Measurements from ENCODE around the gene RBP3.

Gene RBP3

DNA sequence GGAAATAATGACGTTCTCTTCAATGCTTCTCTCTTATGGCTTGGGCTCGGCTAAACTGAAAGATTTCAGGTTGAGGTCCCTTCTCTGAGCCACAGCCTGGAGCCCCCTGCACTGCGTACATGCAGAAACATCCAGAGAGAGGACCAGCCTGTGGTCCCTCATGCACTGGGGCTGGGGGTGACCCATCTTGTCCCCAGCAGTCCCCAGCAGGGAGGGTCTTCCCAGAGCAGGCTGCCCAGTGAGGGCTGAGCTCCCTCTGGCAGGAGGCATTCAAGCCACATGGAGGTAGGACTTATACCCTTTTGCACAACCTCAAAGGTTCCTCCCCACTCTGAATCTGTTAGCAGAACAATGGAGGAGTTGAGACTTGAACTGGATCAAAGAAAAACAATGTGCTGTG lies 40.8 kb upstream of the RBP3 start:
- Histone ChIP-seq H3K4me1 (ENCODE audit: control insufficient read depth, low read length) (no peaks in the 10 kb centered on the region), H3F3A (ENCODE audit: control insufficient read depth, insufficient read depth) (no peaks in the 10 kb centered on the region), H3K9me3 (ENCODE audit: control insufficient read depth, insufficient read depth, low read length) (no peaks in the 10 kb centered on the region), H3K4me2 (ENCODE audit: low read length) (no peak overlapping the region), H3K27ac (ENCODE audit: low read depth, low read length) (no peak overlapping the region), H4K20me1 (ENCODE audit: control insufficient read depth, insufficient read depth, low read depth, low read length) (no peaks in the 10 kb centered on the region), H3K79me2 (ENCODE audit: control insufficient read depth, low read length) (no peaks in the 10 kb centered on the region), H3K9me2 (replicated peaks; ENCODE audit: control insufficient read depth, low read length) (no peaks in the 10 kb centered on the region), H3K4me3 (ENCODE audit: low read length) (no peak overlapping the region), H3K36me3 (ENCODE audit: control insufficient read depth, low read length) (no peaks in the 10 kb centered on the region), H3K27me3 (ENCODE audit: control insufficient read depth, low read length) (no peaks in the 10 kb centered on the region)
- no peak for TF ChIP-seq CTCF (IDR thresholded peaks at IDR 0.05; ENCODE audit: low read depth, low read length, poor library complexity, severe bottlenecking)
- TF ChIP-seq EZH2phosphoT487 (IDR thresholded peaks at IDR 0.05; ENCODE audit: borderline replicate concordance, low read length), result no peak

- Histone ChIP-seq H3F3A (ENCODE audit: control insufficient read depth, insufficient read depth) (no peaks in the 10 kb centered on the region), H3K27me3 (ENCODE audit: control insufficient read depth, low read length) (no peaks in the 10 kb centered on the region), H4K20me1 (ENCODE audit: control insufficient read depth, insufficient read depth, low read depth, low read length) (no peaks in the 10 kb centered on the region), H3K79me2 (ENCODE audit: control insufficient read depth, low read length) (no peaks in the 10 kb centered on the region), H3K9me2 (replicated peaks; ENCODE audit: control insufficient read depth, low read length) (no peaks in the 10 kb centered on the region), H3K4me1 (ENCODE audit: control insufficient read depth, low read length) (no peaks in the 10 kb centered on the region), H3K36me3 (ENCODE audit: control insufficient read depth, low read length) (no peaks in the 10 kb centered on the region), H3K9me3 (ENCODE audit: control insufficient read depth, insufficient read depth, low read length) (no peaks in the 10 kb centered on the region), H3K4me3 (ENCODE audit: low read length) (no peak overlapping the region), H3K27ac (ENCODE audit: low read depth, low read length) (no peak overlapping the region), H3K4me2 (ENCODE audit: low read length) (no peak overlapping the region)
- TF ChIP-seq CTCF (IDR thresholded peaks at IDR 0.05; ENCODE audit: low read depth, low read length, poor library complexity, severe bottlenecking) (no peak), EZH2phosphoT487 (IDR thresholded peaks at IDR 0.05; ENCODE audit: borderline replicate concordance, low read length) (no peak)
These were observed 39.4 kb upstream of the RBP3 start for GRCh38 chr10:47308775-47309174.

- no peaks in the 10 kb centered on the region for H3K4me1 ChIP-seq (ENCODE audit: control insufficient read depth, low read length)
- H3K27me3 ChIP-seq (ENCODE audit: control insufficient read depth, low read length), result no peaks in the 10 kb centered on the region
- no peak overlapping the region for H3K27ac ChIP-seq (ENCODE audit: low read depth, low read length)
- H3K9me3 ChIP-seq (ENCODE audit: control insufficient read depth, insufficient read depth, low read length), result no peaks in the 10 kb centered on the region
- H3K36me3 ChIP-seq (ENCODE audit: control insufficient read depth, low read length), result no peaks in the 10 kb centered on the region
- peak; percentile 64 for TF ChIP-seq CTCF (IDR thresholded peaks at IDR 0.05; ENCODE audit: low read depth, low read length, poor library complexity, severe bottlenecking)
- TF ChIP-seq EZH2phosphoT487 (IDR thresholded peaks at IDR 0.05; ENCODE audit: borderline replicate concordance, low read length), result no peak
- no peak overlapping the region for H3K4me3 ChIP-seq (ENCODE audit: low read length)
- H3K4me2 ChIP-seq (ENCODE audit: low read length), result no peak overlapping the region
- no peaks in the 10 kb centered on the region for H3K79me2 ChIP-seq (ENCODE audit: control insufficient read depth, low read length)
- no peaks in the 10 kb centered on the region for H4K20me1 ChIP-seq (ENCODE audit: control insufficient read depth, insufficient read depth, low read depth, low read length)
- no peaks in the 10 kb centered on the region for H3F3A ChIP-seq (ENCODE audit: control insufficient read depth, insufficient read depth)
- no peaks in the 10 kb centered on the region for H3K9me2 ChIP-seq (replicated peaks; ENCODE audit: control insufficient read depth, low read length)
These were observed 38.6 kb upstream of the RBP3 start for GRCh38 chr10:47309408-47310089.

Data from DOHH2 (cell line).